ENCODE measurements around the gene IGDCC3.

- no peak for TF ChIP-seq EZH2 (IDR thresholded peaks at IDR 0.05)
- TF ChIP-seq POLR2AphosphoS5 (IDR thresholded peaks at IDR 0.05; ENCODE audit: borderline replicate concordance, low read depth, low read length): no peak
- TF ChIP-seq FOXP2 (optimal IDR thresholded peaks at IDR 0.05; ENCODE audit: control extremely low read depth, extremely low read length, insufficient read depth): no peak
Observed at GRCh38 chr15:65331811-65332210, 46.0 kb downstream of the IGDCC3 start.

Data from SK-N-MC (cell line).